ENCODE measurements around the gene FAM13A.

GRCh38 chr4:89099034-89099433 lies 42.0 kb upstream of the FAM13A start:
- no peak for TF ChIP-seq CTCF (IDR thresholded peaks at IDR 0.05)
- TF ChIP-seq ZFX (IDR thresholded peaks at IDR 0.05; ENCODE audit: borderline replicate concordance): no peak
